Measurements from ENCODE around the gene ABHD17A.
"Not testable (repeated sequence)": the region's sequence is repeated elsewhere in the genome, so short reads cannot be mapped to it uniquely, and the experiment has no call there.

ABHD17A gene

GRCh38 chr19:1880611-1881392 lies 4.5 kb downstream of the ABHD17A start:
- no peak for DNase-seq

- DNase-seq: not testable (repeated sequence)
These were observed 5.3 kb downstream of the ABHD17A start for GRCh38 chr19:1879982-1880381.

GRCh38 chr19:1878583-1878982 lies 6.7 kb downstream of the ABHD17A start:
- not testable (repeated sequence) for DNase-seq

- DNase-seq: not testable (repeated sequence)
These were observed 8.0 kb downstream of the ABHD17A start for GRCh38 chr19:1877280-1877660.

GRCh38 chr19:1876496-1877279 lies 8.6 kb downstream of the ABHD17A start:
- DNase-seq: not testable (repeated sequence)

- peak; percentile 89 to 92 for DNase-seq
These were observed 9.4 kb downstream of the ABHD17A start for GRCh38 chr19:1875646-1876495.

GRCh38 chr19:1875265-1875645 lies 10.0 kb downstream of the ABHD17A start:
- DNase-seq: not testable (repeated sequence)

- DNase-seq: no peak
These were observed 10.6 kb downstream of the ABHD17A start for GRCh38 chr19:1874554-1875185.

- DNase-seq: no peak
These were observed 11.5 kb downstream of the ABHD17A start for GRCh38 chr19:1873524-1874473.

GRCh38 chr19:1872807-1873523 lies 12.3 kb downstream of the ABHD17A start:
- DNase-seq: no peak

GRCh38 chr19:1871630-1872029 lies 13.7 kb downstream of the ABHD17A start:
- no peak for DNase-seq

GRCh38 chr19:1871140-1871597 lies 14.1 kb downstream of the ABHD17A start:
- no peak for DNase-seq

GRCh38 chr19:1868971-1869370 lies 16.3 kb downstream of the ABHD17A start:
- DNase-seq: no peak

GRCh38 chr19:1867349-1867724 lies 18.0 kb downstream of the ABHD17A start:
- DNase-seq: no peak

- no peak for DNase-seq
These were observed 18.5 kb downstream of the ABHD17A start for GRCh38 chr19:1866693-1867348.

GRCh38 chr19:1865172-1866010 lies 19.9 kb downstream of the ABHD17A start:
- DNase-seq: no peak

GRCh38 chr19:1864480-1865171 lies 20.7 kb downstream of the ABHD17A start:
- DNase-seq: peak; percentile 69 to 72

- DNase-seq: peak; percentile 94 to 95
These were observed 21.4 kb downstream of the ABHD17A start for GRCh38 chr19:1863638-1864479.

Data from stimulated activated CD4-positive, alpha-beta T cell treated with anti-CD3 and anti-CD28 coated beads, Interleukin-2, amount 100 ng/mL, for 24 hours (primary cell).